IMR-90 (cell line): ENCODE measurements around the gene MS4A4E. TPM values are rescaled to one million over a fixed set of nuclear protein-coding genes. Genes with fewer than 3 reads are reported as not detected.

ENCODE experiments used
- ATAC-seq: fragments of 200-7000 bp; cut with Tn5 transposase; 2 replicates; pipeline ENCODE4 v1.9.1; 2020; ENCODE audit warnings: low read depth, mild to moderate bottlenecking, moderate library complexity
- BruUV-seq: library from RNA; stranded (reverse); fragments of 400-500 nt; replicated peaks from 2 replicates; lab custom pipeline; 2021; lab: Mats Ljungman, UMichigan
- CTCF ChIA-PET: fragments of 300-600 bp; formaldehyde crosslinking; extraction: SDS; loops from one replicate; lab custom pipeline; 2021; ENCODE audit warnings: antibody characterized with exemption; lab: Yijun Ruan, JAX
- POLR2A ChIA-PET: fragments of 300-600 bp; sonication (Branson Sonifier 250); formaldehyde crosslinking; loops from one replicate; lab custom pipeline; 2022; ENCODE audit warnings: antibody characterized with exemption; ENCODE audit not compliant: unreplicated experiment; lab: Charles Lee
- DNase-seq: peaks from one replicate; pipeline ENCODE4 v3.0.0; 2013
- H2AFZ ChIP-seq: replicated peaks from 2 replicates; pipeline ENCODE3; 2013; ENCODE audit warnings: low read length, mild to moderate bottlenecking; ENCODE audit not compliant: poor library complexity
- H2AK5ac ChIP-seq: 2 replicates; pipeline ENCODE4 v1.6.1; 2013; ENCODE audit warnings: low read depth, low read length, inconsistent platforms
- H2AK9ac ChIP-seq: replicated peaks from 2 replicates; pipeline ENCODE3; 2013; ENCODE audit warnings: mild to moderate bottlenecking, low read depth, low read length, moderate library complexity; ENCODE audit not compliant: poor library complexity
- H2BK120ac ChIP-seq: 2 replicates; pipeline ENCODE4 v1.6.1; 2013; ENCODE audit warnings: low read depth, low read length, inconsistent platforms
- H2BK15ac ChIP-seq: 3 replicates; pipeline ENCODE4 v1.6.1; 2013; ENCODE audit warnings: low read depth, low read length, inconsistent platforms
- H2BK20ac ChIP-seq: 2 replicates; pipeline ENCODE4 v1.6.1; 2013; ENCODE audit warnings: low read depth, mild to moderate bottlenecking, inconsistent platforms, low read length, moderate library complexity
- H2BK5ac ChIP-seq: 2 replicates; pipeline ENCODE4 v1.6.1; 2013; ENCODE audit warnings: mild to moderate bottlenecking, low read depth, low read length, inconsistent platforms; ENCODE audit not compliant: poor library complexity, severe bottlenecking
- H3K14ac ChIP-seq: replicated peaks from 2 replicates; pipeline ENCODE4 v1.6.1; 2013; ENCODE audit warnings: low read depth, low read length, inconsistent platforms
- H3K18ac ChIP-seq: 2 replicates; pipeline ENCODE4 v1.6.1; 2013; ENCODE audit warnings: low read depth, low read length, control low read depth
- H3K23ac ChIP-seq: 2 replicates; pipeline ENCODE4 v1.6.1; 2013; ENCODE audit warnings: low read depth, low read length, inconsistent platforms
- H3K27ac ChIP-seq: 2 replicates; pipeline ENCODE4 v1.5.1; 2013; ENCODE audit warnings: mild to moderate bottlenecking, control low read depth, low read length; ENCODE audit not compliant: insufficient read depth
- H3K27me3 ChIP-seq: 2 replicates; pipeline ENCODE4 v1.6.1; 2013; ENCODE audit warnings: low read length; ENCODE audit not compliant: control insufficient read depth, insufficient read depth
- H3K36me3 ChIP-seq: 2 replicates; pipeline ENCODE4 v1.6.1; 2013; ENCODE audit warnings: low read length, mixed read lengths; ENCODE audit not compliant: control insufficient read depth, insufficient read depth
- H3K4ac ChIP-seq: 2 replicates; pipeline ENCODE4 v1.6.1; 2013; ENCODE audit warnings: low read depth, low read length, inconsistent platforms
- H3K4me1 ChIP-seq: 2 replicates; pipeline ENCODE4 v1.6.1; 2013; ENCODE audit warnings: low read length, mixed read lengths; ENCODE audit not compliant: control insufficient read depth, insufficient read depth
- H3K4me2 ChIP-seq: 2 replicates; pipeline ENCODE4 v1.6.1; 2013; ENCODE audit warnings: low read depth, mild to moderate bottlenecking, control low read depth, low read length, moderate library complexity
- H3K4me3 ChIP-seq: 2 replicates; pipeline ENCODE4 v1.5.1; 2013; ENCODE audit warnings: low read depth, mild to moderate bottlenecking, control low read depth, low read length, moderate library complexity; ENCODE audit not compliant: insufficient read depth
- H3K56ac ChIP-seq: 2 replicates; pipeline ENCODE4 v1.6.1; 2013; ENCODE audit warnings: low read length, inconsistent platforms; ENCODE audit not compliant: insufficient read depth; ENCODE audit errors: extremely low read depth
- H3K79me1 ChIP-seq, 2 experiments: 2 replicates each; pipeline ENCODE4 v1.6.1; 2013; ENCODE audit warnings: low read length in 2 of 2, inconsistent platforms in 1 of 2, low read depth in 1 of 2
- H3K9ac ChIP-seq: 2 replicates; pipeline ENCODE4 v1.6.1; 2013; ENCODE audit warnings: low read depth, low read length, control low read depth
- H3K9me1 ChIP-seq: 2 replicates; pipeline ENCODE4 v1.6.1; 2013; ENCODE audit warnings: low read length, inconsistent platforms; ENCODE audit not compliant: insufficient read depth
- H3K9me3 ChIP-seq: 2 replicates; pipeline ENCODE4 v1.6.1; 2013; ENCODE audit warnings: low read length; ENCODE audit not compliant: control insufficient read depth, insufficient read depth
- H4K20me1 ChIP-seq: 2 replicates; pipeline ENCODE4 v1.6.1; 2013; ENCODE audit warnings: low read length, inconsistent platforms; ENCODE audit not compliant: insufficient read depth
- H4K5ac ChIP-seq: 2 replicates; pipeline ENCODE4 v1.6.1; 2013; ENCODE audit warnings: mild to moderate bottlenecking, low read depth, low read length, control low read depth
- H4K8ac ChIP-seq, 2 experiments: 2 replicates each; pipeline ENCODE4 v1.6.1; 2013; ENCODE audit warnings: low read depth in 2 of 2, low read length in 2 of 2, control low read depth in 1 of 2, inconsistent platforms in 1 of 2
- H4K91ac ChIP-seq: 2 replicates; pipeline ENCODE4 v1.6.1; 2013; ENCODE audit warnings: low read depth, low read length, inconsistent platforms; ENCODE audit not compliant: insufficient read depth
- CTCF ChIP-seq: conservative IDR thresholded peaks from 2 replicates; pipeline ENCODE4 v1.5.1; 2012; ENCODE audit warnings: mild to moderate bottlenecking, low read depth, low read length, improper control_type of control experiment
- NFE2L2 ChIP-seq: fragments of 150-350 bp; IDR thresholded peaks from 2 replicates; pipeline ENCODE4 v1.6.1; 2016; ENCODE audit warnings: low read depth, mild to moderate bottlenecking, low read length
- WGBS, 2 experiments: methylation state at CpG; one replicate each; pipeline versions ENCODE4 v1.1.5 to v1.1.7; 2013; ENCODE audit warnings: missing lambda C conversion rate in 2 of 2; ENCODE audit not compliant: insufficient read length in 1 of 2; ENCODE audit errors: extremely low coverage in 2 of 2; 5-methylcytosine and 5-hydroxymethylcytosine counted together
- dilution Hi-C: fragments of 300-500 bp; cut with HindIII; formaldehyde crosslinking; loops from one replicate; pipeline ENCODE4 v1.14.3; 2018; ENCODE audit warnings: low sequenced_read_pairs; ENCODE audit not compliant: unreplicated experiment
- in situ Hi-C: fragments of 300-500 bp; cut with MboI; formaldehyde crosslinking; loops from 3 replicates; pipeline ENCODE4 v1.14.3; 2019; ENCODE audit warnings: low sequenced_read_pairs, inconsistent platforms, mixed read lengths
- intact Hi-C: fragments of 100-400 bp; cut with micrococcal nuclease; formaldehyde crosslinking; loops from 2 replicates; pipeline ENCODE4 v1.10.0; 2022
- polyA plus RNA-seq, 3 experiments: library from polyadenylated mRNA; depleted of rRNA; stranded (reverse); fragments of >200 nt; gene quantifications; 2 replicates each; pipeline ENCODE4 v1.2.3, GENCODE V29; 2012; ENCODE audit warnings: low replicate concordance in 1 of 3
- total RNA-seq: library from RNA; depleted of rRNA; stranded (reverse); fragments of >200 nt; gene quantifications from 2 replicates; pipeline ENCODE4 v1.2.3, GENCODE V29; 2012

Gene MS4A4E
- total and polyA plus RNA-seq, 2 of the 4 experiments (the other 2 are of a cell fraction) = not detected

- H3K27me3 ChIP-seq = no peaks in the 10 kb centered on the region
- no peak overlapping the region for H2BK5ac ChIP-seq
- no peak overlapping the region for H2BK120ac ChIP-seq
- H3K36me3 ChIP-seq = no peaks in the 10 kb centered on the region
- H4K8ac ChIP-seq = no peak overlapping the region
- H3K4me1 ChIP-seq = no peaks in the 10 kb centered on the region
- no peak overlapping the region for H4K91ac ChIP-seq
- TF ChIP-seq NFE2L2 = no peak
- peak; percentile 22; the same call in 1 of the 2 replicates for TF ChIP-seq CTCF
- no peak overlapping the region for H3K9ac ChIP-seq
- H3K4me2 ChIP-seq = no peak overlapping the region
- H3K56ac ChIP-seq = no peak overlapping the region
- H2BK15ac ChIP-seq = no peak overlapping the region
- no TSS peak for BruUV-seq
- no CpG with 5 or more reads among the region's 6 CpGs for WGBS, 2 experiments
- ChIA-PET CTCF (no interaction called here), POLR2A (no interaction called here)
- H3K14ac ChIP-seq = no peak overlapping the region
- H3K27ac ChIP-seq = no peak overlapping the region
- H3K18ac ChIP-seq = no peak overlapping the region
- no peak overlapping the region for H2BK20ac ChIP-seq
- H3K4ac ChIP-seq = no peak overlapping the region
- in situ Hi-C loops = no loop called here
- no peaks in the 10 kb centered on the region for H3K79me1 ChIP-seq
- no peak overlapping the region for H3K4me3 ChIP-seq
- no peaks in the 10 kb centered on the region for H4K20me1 ChIP-seq
- no peak for DNase-seq
- H3K9me1 ChIP-seq = no peaks in the 10 kb centered on the region
- dilution Hi-C loops = no loop called here
- H2AFZ ChIP-seq = no peak overlapping the region
- H3K23ac ChIP-seq = no peak overlapping the region
- H3K9me3 ChIP-seq = peaks cover 9% of the 10 kb centered on the region; the same call in 1 of the 2 replicates
- H4K5ac ChIP-seq = no peak overlapping the region
- H2AK5ac ChIP-seq = no peak overlapping the region
- intact Hi-C loops = no loop called here
- H2AK9ac ChIP-seq = no peak overlapping the region
- no peak for ATAC-seq
Observed at GRCh38 chr11:60169264-60169915, 73.5 kb downstream of the MS4A4E start.
